ENCODE data around the gene SIN3B.

Gene SIN3B

DNA sequence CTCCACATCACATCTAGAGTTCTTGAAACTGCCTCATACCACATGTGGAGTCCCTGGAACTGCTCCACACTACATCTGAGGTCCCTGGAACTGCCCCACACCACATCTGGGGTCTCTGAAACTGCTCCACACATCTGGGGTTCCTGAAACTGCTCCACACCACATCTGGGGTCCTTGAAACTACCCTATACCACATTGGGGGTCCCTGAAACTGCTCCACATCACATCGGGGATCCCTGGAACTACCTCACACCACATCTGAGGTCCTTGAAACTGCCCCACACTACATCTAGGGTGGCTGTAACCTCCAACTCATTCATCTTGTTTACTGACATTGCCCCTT, 93.4 kb downstream of the SIN3B start:
- peaks cover 13% of the 10 kb centered on the region for H3K4me1 ChIP-seq (ENCODE audit: insufficient read depth, poor library complexity, severe bottlenecking)

DNA sequence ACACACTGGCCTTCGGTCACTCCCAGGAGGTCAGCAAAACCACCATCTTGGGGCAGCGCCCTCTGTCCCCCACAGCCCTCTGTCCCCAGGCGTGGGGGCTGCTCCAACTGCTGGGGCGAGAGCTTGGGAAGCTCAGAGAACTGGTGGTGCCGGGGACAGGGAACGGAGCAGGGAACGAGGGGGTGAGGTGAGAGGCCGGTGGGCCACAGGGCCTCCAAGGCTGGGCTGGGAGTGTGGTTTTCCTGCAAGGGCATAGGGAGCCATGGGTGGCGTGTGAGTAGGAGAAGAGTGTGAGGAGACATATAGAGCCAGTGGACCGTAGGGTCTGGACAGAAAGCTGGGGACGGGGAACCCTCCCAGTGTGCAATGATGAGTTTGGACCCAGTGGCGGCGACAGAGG, 93.8 kb downstream of the SIN3B start:
- DNase-seq (ENCODE audit: low spot score) (no peak), ATAC-seq (ENCODE audit: low read depth) (no peak)
- Histone ChIP-seq H3K27me3 (ENCODE audit: insufficient read depth, poor library complexity, severe bottlenecking) (no peaks in the 10 kb centered on the region), H3K27ac (ENCODE audit: poor library complexity, severe bottlenecking) (no peak overlapping the region), H3K36me3 (ENCODE audit: low read depth) (no peaks in the 10 kb centered on the region), H3K4me3 (ENCODE audit: severe bottlenecking) (no peak overlapping the region), H3K9me3 (ENCODE audit: severe bottlenecking) (no peaks in the 10 kb centered on the region), H3K4me1 (ENCODE audit: insufficient read depth, poor library complexity, severe bottlenecking) (peaks cover 13% of the 10 kb centered on the region)
- TF ChIP-seq, protein P1, sequence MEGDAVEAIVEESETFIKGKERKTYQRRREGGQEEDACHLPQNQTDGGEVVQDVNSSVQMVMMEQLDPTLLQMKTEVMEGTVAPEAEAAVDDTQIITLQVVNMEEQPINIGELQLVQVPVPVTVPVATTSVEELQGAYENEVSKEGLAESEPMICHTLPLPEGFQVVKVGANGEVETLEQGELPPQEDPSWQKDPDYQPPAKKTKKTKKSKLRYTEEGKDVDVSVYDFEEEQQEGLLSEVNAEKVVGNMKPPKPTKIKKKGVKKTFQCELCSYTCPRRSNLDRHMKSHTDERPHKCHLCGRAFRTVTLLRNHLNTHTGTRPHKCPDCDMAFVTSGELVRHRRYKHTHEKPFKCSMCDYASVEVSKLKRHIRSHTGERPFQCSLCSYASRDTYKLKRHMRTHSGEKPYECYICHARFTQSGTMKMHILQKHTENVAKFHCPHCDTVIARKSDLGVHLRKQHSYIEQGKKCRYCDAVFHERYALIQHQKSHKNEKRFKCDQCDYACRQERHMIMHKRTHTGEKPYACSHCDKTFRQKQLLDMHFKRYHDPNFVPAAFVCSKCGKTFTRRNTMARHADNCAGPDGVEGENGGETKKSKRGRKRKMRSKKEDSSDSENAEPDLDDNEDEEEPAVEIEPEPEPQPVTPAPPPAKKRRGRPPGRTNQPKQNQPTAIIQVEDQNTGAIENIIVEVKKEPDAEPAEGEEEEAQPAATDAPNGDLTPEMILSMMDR (IDR thresholded peaks at IDR 0.05; ENCODE audit: poor library complexity, severe bottlenecking) = no peak

More for the DNA sequence above, 93.4 kb downstream of the SIN3B start:
- Histone ChIP-seq H3K4me3 (ENCODE audit: severe bottlenecking) (no peak overlapping the region), H3K9me3 (ENCODE audit: severe bottlenecking) (no peaks in the 10 kb centered on the region), H3K27me3 (ENCODE audit: insufficient read depth, poor library complexity, severe bottlenecking) (no peaks in the 10 kb centered on the region), H3K36me3 (ENCODE audit: low read depth) (no peaks in the 10 kb centered on the region), H3K27ac (ENCODE audit: poor library complexity, severe bottlenecking) (no peak overlapping the region)
- TF ChIP-seq, protein P1 (IDR thresholded peaks at IDR 0.05; ENCODE audit: poor library complexity, severe bottlenecking) = no peak
- DNase-seq (ENCODE audit: low spot score) = no peak
- ATAC-seq (ENCODE audit: low read depth) = no peak

DNA sequence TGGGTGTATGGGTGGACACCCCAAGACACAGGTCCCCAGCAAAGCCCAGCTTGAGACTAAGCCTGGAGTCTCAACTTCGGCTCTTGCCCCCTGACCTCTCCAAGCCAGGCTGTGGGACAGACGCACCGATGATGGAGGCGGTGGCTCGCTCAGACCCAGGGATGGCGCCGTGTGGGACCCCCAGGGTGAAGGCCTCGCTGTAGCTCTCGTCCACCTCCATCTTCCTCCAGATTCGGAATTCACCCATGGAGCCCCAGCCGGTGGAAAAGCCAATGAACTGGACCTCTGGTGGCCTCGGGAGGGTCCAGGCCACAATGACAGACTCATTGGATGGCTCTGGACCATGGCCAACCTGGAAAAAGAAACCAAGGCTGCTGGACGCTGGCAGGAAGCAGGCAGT, 98.7 kb downstream of the SIN3B start:
- H3K4me1 ChIP-seq (ENCODE audit: insufficient read depth, poor library complexity, severe bottlenecking) = no peaks in the 10 kb centered on the region
- no peak overlapping the region for H3K27ac ChIP-seq (ENCODE audit: poor library complexity, severe bottlenecking)
- ATAC-seq (ENCODE audit: low read depth) (no peak), DNase-seq (ENCODE audit: low spot score) (no peak)
- no peaks in the 10 kb centered on the region for H3K9me3 ChIP-seq (ENCODE audit: severe bottlenecking)
- H3K27me3 ChIP-seq (ENCODE audit: insufficient read depth, poor library complexity, severe bottlenecking) = no peaks in the 10 kb centered on the region
- H3K4me3 ChIP-seq (ENCODE audit: severe bottlenecking) = no peak overlapping the region
- TF ChIP-seq, protein P1 (IDR thresholded peaks at IDR 0.05; ENCODE audit: poor library complexity, severe bottlenecking) = no peak
- no peaks in the 10 kb centered on the region for H3K36me3 ChIP-seq (ENCODE audit: low read depth)

DNA sequence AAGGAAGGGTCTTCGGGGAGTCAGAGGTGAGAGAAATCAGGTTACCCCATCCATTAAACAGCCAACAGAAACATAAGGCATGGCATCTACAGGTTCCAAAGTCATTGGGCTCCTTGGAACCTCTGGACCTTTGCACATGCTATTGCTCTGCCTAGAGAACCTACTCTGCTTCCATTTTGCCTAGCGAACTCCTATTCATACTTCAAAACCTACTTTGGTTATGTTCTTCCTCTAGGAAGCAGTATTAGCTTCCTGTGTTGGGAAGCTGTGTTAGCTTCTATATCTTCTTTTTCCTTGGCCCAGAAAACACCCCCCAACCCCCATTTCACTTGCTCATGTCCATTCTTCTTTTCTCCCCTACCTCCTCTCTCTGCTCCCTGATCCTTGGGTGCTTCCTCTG, 99.2 kb downstream of the SIN3B start:
- no peak overlapping the region for H3K27ac ChIP-seq (ENCODE audit: poor library complexity, severe bottlenecking)
- DNase-seq (ENCODE audit: low spot score) (no peak), ATAC-seq (ENCODE audit: low read depth) (no peak)
- no peak overlapping the region for H3K4me3 ChIP-seq (ENCODE audit: severe bottlenecking)
- no peaks in the 10 kb centered on the region for H3K27me3 ChIP-seq (ENCODE audit: insufficient read depth, poor library complexity, severe bottlenecking)
- no peaks in the 10 kb centered on the region for H3K4me1 ChIP-seq (ENCODE audit: insufficient read depth, poor library complexity, severe bottlenecking)
- H3K9me3 ChIP-seq (ENCODE audit: severe bottlenecking) = no peaks in the 10 kb centered on the region
- H3K36me3 ChIP-seq (ENCODE audit: low read depth) = no peaks in the 10 kb centered on the region
- TF ChIP-seq, protein P1 (IDR thresholded peaks at IDR 0.05; ENCODE audit: poor library complexity, severe bottlenecking) = no peak

DNA sequence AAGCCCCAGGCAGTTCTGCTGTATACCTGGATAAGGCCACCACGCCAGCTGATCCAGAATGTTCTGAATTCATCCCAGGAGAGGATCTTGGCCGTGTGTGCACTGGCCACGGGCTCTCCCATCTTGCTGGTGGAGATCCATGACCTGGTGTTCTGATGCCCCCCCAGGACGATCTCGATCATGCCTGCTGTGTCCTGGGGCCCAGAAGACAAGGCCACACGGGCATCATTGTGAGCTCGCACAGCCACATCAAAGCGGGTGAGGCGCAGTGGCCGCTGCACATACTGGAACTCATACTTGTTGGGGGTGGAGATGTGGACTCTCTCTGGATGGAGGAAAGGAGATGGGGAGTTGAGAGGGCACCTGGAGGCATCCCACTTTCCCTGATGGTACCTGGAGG, 99.7 kb downstream of the SIN3B start:
- Histone ChIP-seq H3K27ac (ENCODE audit: poor library complexity, severe bottlenecking) (no peak overlapping the region), H3K4me3 (ENCODE audit: severe bottlenecking) (no peak overlapping the region), H3K4me1 (ENCODE audit: insufficient read depth, poor library complexity, severe bottlenecking) (no peaks in the 10 kb centered on the region), H3K27me3 (ENCODE audit: insufficient read depth, poor library complexity, severe bottlenecking) (no peaks in the 10 kb centered on the region), H3K36me3 (ENCODE audit: low read depth) (no peaks in the 10 kb centered on the region), H3K9me3 (ENCODE audit: severe bottlenecking) (no peaks in the 10 kb centered on the region)
- DNase-seq (ENCODE audit: low spot score) = no peak
- TF ChIP-seq, protein P1 (IDR thresholded peaks at IDR 0.05; ENCODE audit: poor library complexity, severe bottlenecking) = no peak
- ATAC-seq (ENCODE audit: low read depth) = no peak

All from RWPE2 (cell line).